SH-SY5Y (cell line): ENCODE measurements around the gene INS.

ENCODE experiments used
- GATA2 ChIP-seq: IDR thresholded peaks from 2 replicates; pipeline ENCODE4 v1.6.1; 2011; ENCODE audit warnings: mild to moderate bottlenecking, low read depth, low read length
- GATA3 ChIP-seq: IDR thresholded peaks from 2 replicates; pipeline ENCODE4 v1.6.1; 2011; ENCODE audit warnings: low read depth, mild to moderate bottlenecking, low read length, moderate library complexity

GRCh38 chr11:2209370-2209801 lies 48.4 kb upstream of the INS start:
- no peak for TF ChIP-seq GATA3
- TF ChIP-seq GATA2: no peak
